HepG2 (cell line): ENCODE results near the gene SDR39U1. TPM values are rescaled to one million over a fixed set of nuclear protein-coding genes. Genes with fewer than 3 reads are reported as not detected.
A peak's percentile ranks its signal among the peaks of the same experiment; 100 is the strongest.

Experiments used
- ASH2L ChIP-seq: fragments of 300-600, 200-600 bp; sonication (generic); IDR thresholded peaks from 2 replicates; pipeline ENCODE4 v1.7.0; 2017; ENCODE audit warnings: low read depth, mild to moderate bottlenecking, moderate library complexity, mixed read lengths, low read length; ENCODE audit not compliant: insufficient read length
- CEBPB ChIP-seq: IDR thresholded peaks from 2 replicates; pipeline ENCODE4 v1.6.1; 2011; ENCODE audit warnings: low read depth, low read length, improper control_type of control experiment, borderline replicate concordance
- EP300 ChIP-seq, 3 experiments: sonication (generic) in 1 of 3; formaldehyde crosslinking in 1 of 3; IDR thresholded peaks; 2 replicates each; pipeline versions ENCODE4 v1.5.1 to v1.6.1; 2011 to 2020; ENCODE audit warnings: low read depth in 2 of 3, low read length in 2 of 3, borderline replicate concordance in 1 of 3, improper control_type of control experiment in 1 of 3, mild to moderate bottlenecking in 1 of 3, missing genetic modification reagents in 1 of 3, moderate library complexity in 1 of 3
- GMEB2 ChIP-seq: IDR thresholded peaks from 2 replicates; pipeline ENCODE4 v1.6.1; 2016; ENCODE audit warnings: missing biosample characterization, missing genetic modification reagents, low read depth
- PHF20 ChIP-seq: sonication (generic); formaldehyde crosslinking; IDR thresholded peaks from 2 replicates; pipeline ENCODE4 v1.5.0; 2020; ENCODE audit warnings: mild to moderate bottlenecking, missing genetic modification reagents
- SMC3 ChIP-seq: IDR thresholded peaks from 2 replicates; pipeline ENCODE4 v1.6.1; 2011; ENCODE audit warnings: low read length, improper control_type of control experiment
- ZBTB39 ChIP-seq: sonication (generic); formaldehyde crosslinking; IDR thresholded peaks from 2 replicates; pipeline ENCODE4 v1.5.0; 2020; ENCODE audit warnings: missing genetic modification reagents
- ZFP91 ChIP-seq: sonication (generic); formaldehyde crosslinking; IDR thresholded peaks from 2 replicates; pipeline ENCODE4 v1.9.0; 2022; ENCODE audit warnings: missing genetic modification reagents, mild to moderate bottlenecking, borderline replicate concordance
- ZNF687 ChIP-seq: sonication (generic); formaldehyde crosslinking; IDR thresholded peaks from 2 replicates; pipeline ENCODE4 v1.5.1; 2020; ENCODE audit warnings: mild to moderate bottlenecking, missing genetic modification reagents, moderate library complexity
- ZSCAN12 ChIP-seq: sonication (generic); formaldehyde crosslinking; IDR thresholded peaks from 2 replicates; pipeline ENCODE4 v1.9.0; 2021; ENCODE audit warnings: mild to moderate bottlenecking, missing genetic modification reagents
- polyA plus RNA-seq, 8 experiments: library from polyadenylated mRNA; depleted of rRNA in 3 of 8; stranded (reverse) in 7 of 8; unstranded in 1 of 8; fragments of >200 nt; fragmentation: Illumina TruSeq in 4 of 8; extraction: Trizol in 4 of 8; gene quantifications; 2 replicates each; pipeline versions ENCODE4 v1.2.1 to v1.2.3, GENCODE V29; 2011 to 2016; ENCODE audit warnings: low read depth in 4 of 8, missing spikeins in 1 of 8, mixed read lengths in 1 of 8; ENCODE audit not compliant: insufficient read depth in 1 of 8
- total RNA-seq, 5 experiments: library from RNA; depleted of rRNA; stranded (reverse); fragments of >200 nt; fragmentation: Illumina TruSeq; extraction: Trizol; gene quantifications; 2 replicates each; pipeline ENCODE4 v1.2.3, GENCODE V29; 2016; ENCODE audit warnings: low read depth in 1 of 5
- TF ChIP-seq, protein P1 (sequence below): sonication (generic); formaldehyde crosslinking; IDR thresholded peaks from 2 replicates; pipeline ENCODE4 v1.4.0; 2020; ENCODE audit warnings: missing genetic modification reagents
- TF ChIP-seq, protein P2 (sequence below): IDR thresholded peaks from 2 replicates; pipeline ENCODE4 v1.6.1; 2016; ENCODE audit warnings: missing compliant biosample characterization, missing genetic modification reagents, borderline replicate concordance
- TF ChIP-seq, protein P3 (sequence below): sonication (generic); formaldehyde crosslinking; IDR thresholded peaks from 2 replicates; pipeline ENCODE4 v1.5.0; 2020; ENCODE audit warnings: mild to moderate bottlenecking, missing genetic modification reagents

The SDR39U1 gene
- total and polyA plus RNA-seq, 2 of the 13 experiments (the other 11 are each of a cell fraction or from before 2014, with no cell fraction given) = 34.4 to 129 TPM

GRCh38 chr14:24429395-24430142 lies 13.0 kb downstream of the SDR39U1 start, which contains the start of the genes CBLN3 and KHNYN (continued):
- TF ChIP-seq ZFP91 = no peak
- TF ChIP-seq EP300 (IDR thresholded peaks at IDR 0.05; ENCODE audit: low read depth in 2 of 2, low read length in 2 of 2) = peak in 1 of 2 experiments; percentile 68; a peak in 1 of 4 replicates
- peak; percentile 57 for TF ChIP-seq EP300 (CRISPR knock-in tag; IDR thresholded peaks at IDR 0.05; ENCODE audit: borderline replicate concordance)
- TF ChIP-seq, protein P1, sequence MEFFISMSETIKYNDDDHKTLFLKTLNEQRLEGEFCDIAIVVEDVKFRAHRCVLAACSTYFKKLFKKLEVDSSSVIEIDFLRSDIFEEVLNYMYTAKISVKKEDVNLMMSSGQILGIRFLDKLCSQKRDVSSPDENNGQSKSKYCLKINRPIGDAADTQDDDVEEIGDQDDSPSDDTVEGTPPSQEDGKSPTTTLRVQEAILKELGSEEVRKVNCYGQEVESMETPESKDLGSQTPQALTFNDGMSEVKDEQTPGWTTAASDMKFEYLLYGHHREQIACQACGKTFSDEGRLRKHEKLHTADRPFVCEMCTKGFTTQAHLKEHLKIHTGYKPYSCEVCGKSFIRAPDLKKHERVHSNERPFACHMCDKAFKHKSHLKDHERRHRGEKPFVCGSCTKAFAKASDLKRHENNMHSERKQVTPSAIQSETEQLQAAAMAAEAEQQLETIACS = 0 out of 2 replicates have a peak, but pooled peaks have one; percentile 43
- TF ChIP-seq PHF20 (CRISPR knock-in tag) = no peak
- peak; percentile 86 for TF ChIP-seq ASH2L
- no peak for TF ChIP-seq SMC3
- peak; percentile 67; the same call in 1 of the 2 replicates for TF ChIP-seq ZSCAN12
- TF ChIP-seq, protein P2, sequence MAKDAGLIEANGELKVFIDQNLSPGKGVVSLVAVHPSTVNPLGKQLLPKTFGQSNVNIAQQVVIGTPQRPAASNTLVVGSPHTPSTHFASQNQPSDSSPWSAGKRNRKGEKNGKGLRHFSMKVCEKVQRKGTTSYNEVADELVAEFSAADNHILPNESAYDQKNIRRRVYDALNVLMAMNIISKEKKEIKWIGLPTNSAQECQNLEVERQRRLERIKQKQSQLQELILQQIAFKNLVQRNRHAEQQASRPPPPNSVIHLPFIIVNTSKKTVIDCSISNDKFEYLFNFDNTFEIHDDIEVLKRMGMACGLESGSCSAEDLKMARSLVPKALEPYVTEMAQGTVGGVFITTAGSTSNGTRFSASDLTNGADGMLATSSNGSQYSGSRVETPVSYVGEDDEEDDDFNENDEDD (CRISPR knock-in tag) = peak; percentile 68
- TF ChIP-seq, protein P3, sequence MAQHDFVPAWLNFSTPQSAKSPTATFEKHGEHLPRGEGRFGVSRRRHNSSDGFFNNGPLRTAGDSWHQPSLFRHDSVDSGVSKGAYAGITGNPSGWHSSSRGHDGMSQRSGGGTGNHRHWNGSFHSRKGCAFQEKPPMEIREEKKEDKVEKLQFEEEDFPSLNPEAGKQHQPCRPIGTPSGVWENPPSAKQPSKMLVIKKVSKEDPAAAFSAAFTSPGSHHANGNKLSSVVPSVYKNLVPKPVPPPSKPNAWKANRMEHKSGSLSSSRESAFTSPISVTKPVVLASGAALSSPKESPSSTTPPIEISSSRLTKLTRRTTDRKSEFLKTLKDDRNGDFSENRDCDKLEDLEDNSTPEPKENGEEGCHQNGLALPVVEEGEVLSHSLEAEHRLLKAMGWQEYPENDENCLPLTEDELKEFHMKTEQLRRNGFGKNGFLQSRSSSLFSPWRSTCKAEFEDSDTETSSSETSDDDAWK (CRISPR knock-in tag) = no peak
- no peak for TF ChIP-seq GMEB2
- peak; percentile 94 for TF ChIP-seq ZNF687 (CRISPR knock-in tag)
- TF ChIP-seq CEBPB = no peak
- TF ChIP-seq ZBTB39 (CRISPR knock-in tag) = no peak
